ENCODE data around the gene WDSUB1. TPM values are rescaled to one million over a fixed set of nuclear protein-coding genes. Genes with fewer than 3 reads are reported as not detected.
A peak's percentile ranks its signal among the peaks of the same experiment; 100 is the strongest.

WDSUB1 gene
- total RNA-seq, 4 donors from 2014 or later: 4.9 to 7.1 (median 5.9) TPM

GRCh38 chr2:159300586-159300985 is 14.1 kb upstream of the WDSUB1 start:
- H3K9me3 ChIP-seq: no peaks in the 10 kb centered on the region
- H3K4me3 ChIP-seq: no peak overlapping the region
- H3K27ac ChIP-seq: peak overlapping the region in 1 of 4 donors; percentile 34
- H3K27me3 ChIP-seq: no peaks in the 10 kb centered on the region
- H3K36me3 ChIP-seq: no peaks in the 10 kb centered on the region
- WGBS, 2 donors: 57 to 65% methylated on average over 3 of the region's 3 CpGs
- intact Hi-C loops (cut with DNase I): no loop called here
- no peak for TF ChIP-seq CTCF (IDR thresholded peaks at IDR 0.05)
- TF ChIP-seq POLR2A (IDR thresholded peaks at IDR 0.05): no peak
- H3K4me1 ChIP-seq: peaks cover 0 to 19% (median 3%) of the 10 kb centered on the region in 3 donors
- no peak for DNase-seq

- intact Hi-C loops (cut with DNase I): no loop called here
- Histone ChIP-seq H3K4me1 (peaks cover 0 to 19% (median 3%) of the 10 kb centered on the region in 3 donors), H3K4me3 (no peak overlapping the region), H3K27me3 (no peaks in the 10 kb centered on the region), H3K27ac (no peak overlapping the region), H3K36me3 (no peaks in the 10 kb centered on the region), H3K9me3 (no peaks in the 10 kb centered on the region)
- TF ChIP-seq CTCF (IDR thresholded peaks at IDR 0.05): no peak
- no peak for TF ChIP-seq POLR2A (IDR thresholded peaks at IDR 0.05)
- DNase-seq: no peak
Observed at GRCh38 chr2:159298967-159299366, 12.5 kb upstream of the WDSUB1 start.

- TF ChIP-seq CTCF (IDR thresholded peaks at IDR 0.05) (no peak), POLR2A (IDR thresholded peaks at IDR 0.05) (no peak)
- no peak overlapping the region for H3K4me3 ChIP-seq
- DNase-seq: no peak
- intact Hi-C loops (cut with DNase I): no loop called here
- H3K27ac ChIP-seq: peak overlapping the region in 2 of 4 donors; percentile 45 to 65
- WGBS, 2 donors: 60 to 85% methylated on average over 5 of the region's 5 CpGs
- H3K4me1 ChIP-seq: peaks cover 0 to 19% (median 3%) of the 10 kb centered on the region in 3 donors
- H3K36me3 ChIP-seq: no peaks in the 10 kb centered on the region
- H3K9me3 ChIP-seq: no peaks in the 10 kb centered on the region
- H3K27me3 ChIP-seq: no peaks in the 10 kb centered on the region
Observed at GRCh38 chr2:159297042-159297707, 10.7 kb upstream of the WDSUB1 start.

GRCh38 chr2:159292157-159292556 is 5.7 kb upstream of the WDSUB1 start:
- Histone ChIP-seq H3K36me3 (no peaks in the 10 kb centered on the region), H3K4me3 (no peak overlapping the region), H3K27me3 (no peaks in the 10 kb centered on the region), H3K4me1 (peaks cover 0 to 17% (median 4%) of the 10 kb centered on the region in 3 donors), H3K9me3 (no peaks in the 10 kb centered on the region), H3K27ac (no peak overlapping the region)
- intact Hi-C loops (cut with DNase I): no loop called here
- TF ChIP-seq CTCF (IDR thresholded peaks at IDR 0.05): no peak
- no peak for TF ChIP-seq POLR2A (IDR thresholded peaks at IDR 0.05)
- WGBS, 2 donors: 75 to 76% methylated on average over 2 to 4 of the region's 6 CpGs
- no peak for DNase-seq

- H3K27me3 ChIP-seq: no peaks in the 10 kb centered on the region
- H3K4me3 ChIP-seq: no peak overlapping the region
- no peaks in the 10 kb centered on the region for H3K36me3 ChIP-seq
- H3K27ac ChIP-seq: no peak overlapping the region
- H3K4me1 ChIP-seq: peaks cover 5 to 23% (median 6%) of the 10 kb centered on the region in 3 donors
- 48 to 56% methylated on average over 7 of the region's 7 CpGs for WGBS, 2 donors
- TF ChIP-seq POLR2A (IDR thresholded peaks at IDR 0.05) (no peak), CTCF (IDR thresholded peaks at IDR 0.05) (no peak)
- intact Hi-C loops (cut with DNase I): no loop called here
- DNase-seq: no peak
- no peaks in the 10 kb centered on the region for H3K9me3 ChIP-seq
Observed at GRCh38 chr2:159290289-159290907, 3.9 kb upstream of the WDSUB1 start.

Data from esophagus squamous epithelium (tissue), 5 donors.